SKM-1 (cell line): ENCODE data around the gene CCDC197.

Experiments
- DNase-seq: peaks from one replicate; lab custom pipeline; 2025; ENCODE audit not compliant: unreplicated experiment; lab: John Stamatoyannopoulos, UW

CCDC197 gene

GRCh38 chr14:94040796-94041195, 43.7 kb downstream of the CCDC197 start:
- no peak for DNase-seq

- no peak for DNase-seq
Observed at GRCh38 chr14:94041551-94042346, 44.6 kb downstream of the CCDC197 start.

DNA sequence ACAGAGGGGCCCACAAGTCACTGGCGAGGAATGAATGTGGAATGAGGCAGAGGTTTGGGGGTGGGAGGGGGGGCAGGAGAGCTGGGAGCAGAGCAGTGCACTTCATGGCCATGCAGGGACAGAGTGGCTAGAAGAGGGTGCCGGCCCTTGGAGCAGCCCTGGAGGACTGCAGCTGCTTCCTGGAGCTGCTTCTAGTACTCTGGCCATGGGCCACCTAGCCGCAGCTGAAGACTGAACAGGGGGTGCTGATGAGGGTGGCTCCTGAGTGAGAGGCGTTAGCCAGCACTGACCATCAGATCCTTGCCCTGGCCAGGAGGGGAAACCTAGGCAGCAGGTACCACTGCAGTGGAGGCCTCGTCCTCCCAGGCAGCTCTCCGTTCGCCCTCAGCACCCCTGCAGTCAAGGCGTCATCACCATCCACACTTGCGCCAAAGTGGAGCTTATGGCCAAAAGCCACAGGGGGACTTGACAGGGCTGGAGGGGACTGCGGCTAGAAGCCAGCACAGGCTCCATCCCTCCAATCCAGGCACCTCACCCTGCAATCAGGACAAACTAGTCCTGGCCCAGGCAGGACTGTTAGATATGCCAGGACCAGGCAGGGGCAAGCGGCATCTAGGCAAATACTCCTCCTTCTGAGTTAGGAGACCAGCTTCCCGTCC, 45.5 kb downstream of the CCDC197 start:
- DNase-seq: no peak

DNA sequence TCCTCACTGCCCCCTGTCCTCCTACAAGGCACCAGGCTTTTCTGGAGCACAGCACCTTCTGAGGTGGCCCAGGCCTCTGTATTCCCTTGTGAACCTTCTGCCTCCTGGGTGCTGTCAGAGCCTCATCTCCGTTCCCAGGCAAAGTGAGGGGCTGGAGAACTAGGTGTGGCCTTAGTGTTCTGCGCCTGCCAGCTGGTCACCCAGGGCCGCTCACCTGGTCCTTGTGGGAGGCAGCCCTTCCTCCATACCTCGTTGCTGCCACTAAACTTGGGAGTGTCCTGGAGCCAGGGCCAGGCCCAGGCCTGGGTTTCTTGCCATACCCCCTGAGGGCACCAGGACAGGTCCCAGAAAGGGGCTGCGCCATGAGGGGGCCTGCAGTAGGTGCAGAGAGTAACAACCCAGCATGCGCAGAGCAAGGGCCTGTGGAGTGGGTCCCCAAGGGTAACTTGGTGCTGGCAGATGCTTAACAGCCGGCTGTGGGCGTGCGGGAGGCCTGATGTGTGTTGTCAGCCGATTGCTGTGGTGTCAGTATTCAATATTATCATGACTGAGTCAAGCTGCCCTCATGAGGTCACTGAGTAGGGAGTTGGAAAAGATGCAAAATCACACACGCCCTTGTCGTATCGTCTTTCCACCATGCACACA, 46.1 kb downstream of the CCDC197 start:
- DNase-seq: no peak

DNA sequence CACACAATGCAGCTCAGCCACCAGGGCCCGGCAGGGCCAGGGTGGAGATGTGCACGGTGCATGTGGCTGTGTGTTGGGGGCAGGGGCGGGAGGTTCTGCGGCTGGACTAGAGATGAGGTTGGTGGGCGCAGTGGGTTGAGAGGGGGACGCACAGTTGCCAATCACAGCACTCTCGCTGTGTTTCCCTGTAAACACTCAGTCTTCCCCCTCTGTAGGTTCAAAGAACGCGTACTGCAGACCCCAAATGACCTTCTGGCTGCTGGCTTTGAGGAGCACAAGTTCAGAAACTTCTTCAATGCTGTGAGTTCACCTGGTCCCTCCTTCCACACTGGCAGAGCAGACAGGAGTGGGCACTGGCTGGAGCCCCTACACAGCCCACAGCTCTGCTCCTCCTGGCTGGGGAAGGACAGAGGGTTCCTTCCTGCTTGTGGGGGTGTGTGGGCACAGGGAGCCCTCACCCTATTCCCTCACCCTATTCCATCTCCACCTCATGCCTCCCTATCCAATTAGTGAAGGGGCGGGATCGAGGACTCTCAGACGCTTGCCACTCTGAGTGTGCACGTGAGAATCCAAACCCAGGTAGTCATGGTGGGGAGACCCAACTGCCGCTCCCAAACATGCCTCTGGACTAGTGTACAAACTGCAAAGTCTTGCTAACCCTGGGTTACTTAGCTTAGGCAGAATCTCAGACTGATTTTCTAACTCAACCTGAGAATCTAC, 46.8 kb downstream of the CCDC197 start:
- no peak for DNase-seq

- no peak for DNase-seq
Observed at GRCh38 chr14:94044476-94045091, 47.5 kb downstream of the CCDC197 start.

DNA sequence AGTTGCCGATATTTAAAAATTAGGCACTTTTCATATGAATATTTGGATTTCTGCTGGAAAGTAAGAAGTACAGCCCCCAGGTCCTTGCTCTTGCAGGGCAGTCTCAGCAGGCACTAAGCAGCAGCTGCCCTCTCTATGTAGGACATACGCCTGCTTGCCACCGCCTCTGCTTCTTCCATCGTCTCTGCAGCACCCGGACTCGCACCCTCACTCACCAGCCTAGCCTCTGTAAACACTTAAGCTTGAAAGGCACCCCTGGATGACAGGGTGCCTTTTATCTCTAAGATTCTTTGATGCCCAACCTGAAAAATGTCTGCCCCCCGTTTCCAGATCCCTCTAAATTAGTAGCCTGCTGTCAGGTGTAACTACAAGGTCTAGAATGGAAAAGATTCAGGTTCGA, 48.0 kb downstream of the CCDC197 start:
- DNase-seq: no peak

- DNase-seq: no peak
Observed at GRCh38 chr14:94045563-94046345, 48.7 kb downstream of the CCDC197 start.

DNA sequence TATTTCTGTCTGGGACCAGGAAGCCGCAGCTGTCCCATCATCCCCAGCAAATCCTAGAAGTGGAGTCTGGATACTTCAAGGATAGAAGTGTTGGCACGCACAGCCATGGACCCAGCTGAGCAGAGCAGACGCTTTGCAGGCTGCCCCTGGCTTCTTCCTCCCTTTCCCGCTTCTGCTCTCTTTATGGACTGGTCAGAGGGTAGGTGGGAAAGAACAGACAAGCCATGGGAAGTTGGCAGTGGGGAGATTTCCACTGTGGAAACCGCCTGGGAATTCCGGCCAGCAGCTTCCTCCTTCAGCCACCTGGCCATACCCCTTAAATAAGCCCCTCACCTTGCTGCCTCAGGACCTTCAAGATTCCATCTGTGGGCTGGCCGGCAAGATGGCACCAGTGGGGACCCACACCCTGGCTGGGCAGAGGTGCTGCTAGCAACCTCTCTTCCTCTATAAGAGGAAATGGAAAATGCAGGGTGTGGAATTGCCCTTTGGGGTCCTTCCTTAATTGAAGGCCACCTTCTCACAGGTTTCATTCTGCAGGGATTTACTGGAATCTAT, 49.7 kb downstream of the CCDC197 start:
- DNase-seq: no peak

DNA sequence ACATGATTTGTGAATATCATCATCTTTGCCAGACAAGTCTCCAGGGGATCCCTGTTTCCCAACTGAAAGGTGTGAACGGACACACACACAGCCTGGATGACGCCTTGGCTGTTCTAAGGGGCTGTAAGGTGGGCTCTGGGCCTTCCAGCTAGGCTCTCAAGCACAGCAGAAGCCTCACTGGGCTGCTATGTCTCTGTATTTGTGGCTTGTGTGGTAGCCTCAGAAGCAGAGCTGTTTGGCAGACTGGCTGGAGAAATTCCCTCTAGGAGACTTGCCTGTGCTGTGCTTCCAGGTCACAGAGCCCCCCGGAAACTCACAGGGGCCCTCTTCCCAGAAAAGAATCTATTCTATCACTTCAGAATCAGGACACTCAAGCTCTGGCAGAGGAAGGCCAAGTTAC, 50.5 kb downstream of the CCDC197 start:
- no peak for DNase-seq

- no peak for DNase-seq
Observed at GRCh38 chr14:94048691-94049624, 51.9 kb downstream of the CCDC197 start.

GRCh38 chr14:94049625-94050023, 52.5 kb downstream of the CCDC197 start:
- DNase-seq: no peak

GRCh38 chr14:94050231-94050880, 53.3 kb downstream of the CCDC197 start:
- no peak for DNase-seq

DNA sequence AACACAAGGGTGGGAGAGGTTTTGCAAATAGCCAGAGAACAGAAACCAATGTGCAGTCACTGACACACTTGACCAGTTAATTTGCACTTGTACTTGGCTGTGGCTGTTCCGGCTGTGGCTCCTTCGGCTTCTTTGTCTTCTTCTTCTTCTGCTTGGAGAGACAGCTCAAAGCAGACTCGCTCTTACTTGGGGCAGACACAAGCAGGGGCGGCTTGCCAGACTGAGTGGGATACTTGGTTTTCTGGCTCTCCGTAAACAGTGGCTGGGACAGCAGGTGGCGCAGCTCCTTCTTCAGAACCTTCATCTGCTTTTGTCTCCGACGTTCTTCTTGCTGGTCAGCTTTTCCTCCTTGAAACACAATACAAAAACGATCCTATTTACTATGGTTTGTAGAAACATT, 54.0 kb downstream of the CCDC197 start:
- DNase-seq: no peak

GRCh38 chr14:94051779-94052178, 54.7 kb downstream of the CCDC197 start:
- no peak for DNase-seq

- no peak for DNase-seq
Observed at GRCh38 chr14:94052199-94052598, 55.1 kb downstream of the CCDC197 start.

- no peak for DNase-seq
Observed at GRCh38 chr14:94052662-94053061, 55.6 kb downstream of the CCDC197 start.

GRCh38 chr14:94054401-94054800, 57.3 kb downstream of the CCDC197 start:
- no peak for DNase-seq
